GM12891 (cell line): Measurements from ENCODE around the gene GALNT9.

Source experiments
- POLR2A ChIP-seq: IDR thresholded peaks from 2 replicates; pipeline ENCODE4 v1.6.1; 2011; ENCODE audit warnings: low read depth, low read length, control low read depth
- POLR2AphosphoS5 ChIP-seq: IDR thresholded peaks from 2 replicates; pipeline ENCODE4 v1.6.1; 2011; ENCODE audit warnings: low read depth, low read length, control low read depth
- TAF1 ChIP-seq: IDR thresholded peaks from 2 replicates; pipeline ENCODE4 v1.6.1; 2011; ENCODE audit warnings: low read depth, low read length, control low read depth

DNA sequence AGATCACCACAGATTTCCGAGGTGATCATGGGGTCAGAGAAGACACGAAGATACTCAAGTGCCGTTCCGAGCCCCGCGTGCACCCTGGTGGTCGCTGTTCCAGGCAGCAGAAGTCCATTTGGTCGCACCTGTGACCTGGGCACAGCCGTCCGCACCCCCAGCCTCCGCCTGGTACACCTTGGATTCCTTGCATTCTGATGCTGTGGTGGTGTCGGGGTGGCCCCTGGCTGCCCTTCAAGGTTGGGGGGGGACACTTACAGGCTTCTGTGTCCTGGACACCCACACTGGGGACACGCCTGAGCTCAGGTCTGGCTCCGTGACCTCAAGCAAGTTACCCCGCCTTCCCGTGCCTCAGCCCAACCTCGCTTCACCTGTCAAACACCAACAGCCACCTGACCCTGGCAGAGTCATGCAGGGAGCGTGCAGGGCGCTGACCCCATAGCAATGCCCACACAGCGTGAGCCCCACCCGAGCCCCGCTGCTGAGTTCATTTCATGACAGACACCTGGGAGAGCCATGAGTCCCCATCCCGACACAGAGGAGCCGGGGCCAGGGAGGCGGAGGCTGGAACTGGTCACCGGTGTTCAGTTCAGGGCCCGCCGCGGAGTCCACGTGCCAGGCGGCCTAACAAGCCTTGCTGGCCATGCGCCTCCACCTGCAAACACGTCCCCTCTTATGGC is 17.9 kb upstream of the GALNT9 start:
- TF ChIP-seq TAF1, result no peak
- TF ChIP-seq POLR2A, result no peak
- TF ChIP-seq POLR2AphosphoS5, result no peak
